SKM-1 (cell line): ENCODE results near the gene PLEKHA5.
"Not testable (repeated sequence)": the region's sequence is repeated elsewhere in the genome, so short reads cannot be mapped to it uniquely, and the experiment has no call there.

Experiments
- DNase-seq: peaks from one replicate; lab custom pipeline; 2025; ENCODE audit not compliant: unreplicated experiment; lab: John Stamatoyannopoulos, UW

The PLEKHA5 gene

GRCh38 chr12:19276767-19277166 lies 147.2 kb downstream of the PLEKHA5 start:
- DNase-seq = no peak

- no peak for DNase-seq
Observed at GRCh38 chr12:19277711-19278110, 148.2 kb downstream of the PLEKHA5 start.

DNA sequence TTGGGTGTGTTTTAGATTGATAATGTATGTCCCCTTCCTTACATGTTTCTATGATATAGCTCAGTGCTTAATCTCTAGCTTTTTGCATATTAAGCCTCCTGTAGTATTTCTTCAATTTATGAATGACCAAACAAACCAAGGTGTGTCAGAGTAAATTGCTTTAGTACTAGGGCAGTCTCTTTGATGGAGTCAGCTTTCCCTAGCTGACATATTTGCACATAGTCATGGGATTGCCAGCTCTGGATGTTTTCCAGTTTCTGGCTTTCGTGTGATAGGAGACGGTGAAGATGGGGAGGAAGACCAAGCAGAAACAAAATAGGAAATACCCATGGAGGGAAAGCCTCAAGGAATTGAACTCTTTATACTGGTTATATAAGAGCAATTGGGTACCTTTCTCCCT lies 148.9 kb downstream of the PLEKHA5 start:
- no peak for DNase-seq

- DNase-seq = no peak
Observed at GRCh38 chr12:19282133-19282699, 152.7 kb downstream of the PLEKHA5 start.

GRCh38 chr12:19284658-19285057 lies 155.1 kb downstream of the PLEKHA5 start:
- no peak for DNase-seq

GRCh38 chr12:19285793-19286448 lies 156.4 kb downstream of the PLEKHA5 start:
- DNase-seq = no peak

GRCh38 chr12:19287302-19287701 lies 157.8 kb downstream of the PLEKHA5 start:
- no peak for DNase-seq

GRCh38 chr12:19288161-19288560 lies 158.6 kb downstream of the PLEKHA5 start:
- no peak for DNase-seq

GRCh38 chr12:19288603-19289244 lies 159.2 kb downstream of the PLEKHA5 start:
- no peak for DNase-seq

DNA sequence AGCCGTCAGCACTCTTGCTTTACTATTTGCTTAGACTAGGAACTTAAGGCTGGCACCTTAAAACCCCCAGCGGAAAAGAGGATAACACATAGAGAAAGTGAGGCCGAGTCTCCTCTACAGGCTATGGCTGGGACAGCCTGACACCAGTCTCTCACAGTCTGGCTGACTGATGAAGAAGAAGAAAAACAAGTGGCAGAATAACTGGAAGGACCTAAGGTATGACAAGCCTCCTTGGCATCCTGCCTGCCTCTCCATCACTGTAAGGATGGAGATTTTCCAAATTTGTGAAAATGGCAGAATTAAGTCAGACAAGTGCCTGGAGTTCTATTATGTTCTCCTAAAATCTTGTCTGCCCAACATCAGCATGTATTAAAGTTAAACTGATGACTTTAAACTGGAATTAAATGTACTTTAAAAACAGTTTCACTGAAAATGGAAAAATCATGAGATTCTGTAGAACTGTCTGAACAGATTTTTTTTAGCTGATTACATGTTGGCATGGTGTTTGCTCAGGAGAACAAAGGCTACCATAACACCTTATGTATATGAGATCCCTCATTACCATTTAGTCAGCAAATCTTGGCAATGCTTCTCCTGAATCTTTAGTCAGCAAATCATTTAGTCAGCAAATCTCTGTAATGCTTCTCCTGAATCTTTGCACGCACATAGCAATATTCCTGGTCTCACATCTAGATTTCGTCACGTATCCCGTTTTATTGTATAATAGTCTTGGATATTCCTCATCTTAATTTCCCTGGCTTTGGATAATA lies 169.5 kb downstream of the PLEKHA5 start:
- no peak for DNase-seq

DNA sequence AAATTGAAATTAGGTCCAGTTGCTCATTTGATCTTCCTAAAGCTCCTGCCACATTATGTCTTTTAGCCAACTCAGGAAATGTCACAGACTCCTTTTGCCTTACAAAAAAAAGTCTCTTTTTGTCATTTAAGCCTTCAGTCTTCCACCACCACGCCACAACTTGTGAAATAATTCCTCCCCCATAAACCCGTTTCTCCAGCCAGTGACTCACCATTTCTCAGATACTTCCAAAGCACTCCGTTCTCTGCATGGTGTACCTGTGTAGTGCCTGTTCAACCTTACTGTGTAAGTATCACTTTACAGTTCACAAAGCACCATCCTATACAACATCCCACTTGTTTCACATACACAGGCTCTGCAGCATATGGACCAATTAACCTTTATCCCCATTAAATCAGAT lies 170.2 kb downstream of the PLEKHA5 start:
- no peak for DNase-seq

- DNase-seq = no peak
Observed at GRCh38 chr12:19301223-19301622, 171.7 kb downstream of the PLEKHA5 start.

- DNase-seq = no peak
Observed at GRCh38 chr12:19301688-19302087, 172.2 kb downstream of the PLEKHA5 start.

GRCh38 chr12:19302100-19302640 lies 172.6 kb downstream of the PLEKHA5 start:
- DNase-seq = no peak

GRCh38 chr12:19303496-19303895 lies 174.0 kb downstream of the PLEKHA5 start:
- DNase-seq = no peak

DNA sequence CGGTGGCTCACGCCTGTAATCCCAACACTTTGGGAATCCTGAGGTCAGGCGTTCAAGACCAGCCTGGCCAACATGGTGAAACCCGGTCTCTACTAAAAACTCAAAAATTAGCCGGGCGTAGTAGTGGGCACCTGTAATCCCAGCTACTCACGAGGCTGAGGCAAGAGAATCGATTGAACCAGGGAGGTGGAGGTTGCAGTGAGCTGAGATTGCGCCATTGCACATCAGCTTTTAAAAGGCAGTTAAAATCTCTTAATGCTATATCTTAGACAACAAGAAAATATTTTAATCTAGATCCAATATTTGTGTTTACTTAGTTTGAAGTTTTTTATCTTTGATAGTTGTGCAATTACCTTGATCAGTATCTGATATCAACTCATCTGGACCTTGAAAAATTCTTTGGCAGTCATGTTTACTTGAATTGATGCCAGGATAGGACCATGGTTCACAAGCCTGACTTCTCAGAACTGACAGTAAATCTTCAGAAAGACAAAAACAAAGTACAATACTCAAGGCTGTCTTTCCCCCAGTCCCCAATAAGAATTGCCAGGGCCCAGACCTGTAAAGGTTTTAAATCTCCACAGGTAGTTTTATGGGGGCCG lies 174.7 kb downstream of the PLEKHA5 start:
- no peak for DNase-seq

DNA sequence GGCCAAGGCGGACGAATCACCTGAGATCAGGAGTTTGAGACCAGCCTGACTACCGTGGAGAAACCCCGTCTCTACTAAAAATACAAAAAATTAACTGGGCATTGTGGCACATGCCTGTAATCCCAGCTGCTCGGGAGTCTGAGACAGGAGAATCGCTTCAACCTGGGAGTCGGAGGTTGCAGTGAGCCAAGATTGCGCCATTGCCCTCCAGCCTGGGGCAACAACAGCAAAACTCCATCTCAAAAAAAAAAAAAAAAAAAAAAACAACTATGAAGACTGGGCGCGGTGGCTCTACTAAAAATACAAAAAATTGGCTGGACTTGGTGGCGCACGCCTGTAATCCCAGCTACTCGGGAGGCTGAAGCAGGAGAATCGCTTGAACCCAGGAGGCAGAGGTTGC lies 176.1 kb downstream of the PLEKHA5 start:
- DNase-seq = not testable (repeated sequence)

GRCh38 chr12:19306366-19306765 lies 176.8 kb downstream of the PLEKHA5 start:
- DNase-seq = no peak

- no peak for DNase-seq
Observed at GRCh38 chr12:19307451-19307850, 177.9 kb downstream of the PLEKHA5 start.

- DNase-seq = no peak
Observed at GRCh38 chr12:19311165-19311564, 181.6 kb downstream of the PLEKHA5 start.

DNA sequence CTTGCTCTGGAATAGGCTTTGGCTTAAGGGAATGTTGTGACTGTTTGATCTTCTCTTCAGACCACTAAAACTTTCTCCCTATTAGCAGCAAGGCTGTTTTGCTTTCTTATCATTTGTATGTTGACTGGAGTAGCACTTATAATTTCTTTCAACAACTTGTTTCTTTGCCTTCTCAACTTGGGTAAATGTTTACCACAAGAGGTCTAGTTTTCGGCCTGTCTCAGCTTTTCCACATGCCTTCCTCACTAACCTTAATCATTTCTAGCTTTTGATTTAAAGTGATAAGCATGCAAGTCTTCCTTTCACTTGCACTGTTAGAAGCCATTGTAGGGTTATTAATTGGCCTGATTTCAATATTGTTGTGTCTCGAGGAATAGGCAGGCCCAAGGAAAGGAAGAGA lies 183.1 kb downstream of the PLEKHA5 start:
- DNase-seq = no peak
